ENCODE results near the gene TTC3. TPM values are rescaled to one million over a fixed set of nuclear protein-coding genes. Genes with fewer than 3 reads are reported as not detected.
"Not testable (repeated sequence)": the region's sequence is repeated elsewhere in the genome, so short reads cannot be mapped to it uniquely, and the experiment has no call there.

TTC3 gene
- polyA plus RNA-seq, 4 donors = 18.6 to 106 (median 29.0) TPM

DNA sequence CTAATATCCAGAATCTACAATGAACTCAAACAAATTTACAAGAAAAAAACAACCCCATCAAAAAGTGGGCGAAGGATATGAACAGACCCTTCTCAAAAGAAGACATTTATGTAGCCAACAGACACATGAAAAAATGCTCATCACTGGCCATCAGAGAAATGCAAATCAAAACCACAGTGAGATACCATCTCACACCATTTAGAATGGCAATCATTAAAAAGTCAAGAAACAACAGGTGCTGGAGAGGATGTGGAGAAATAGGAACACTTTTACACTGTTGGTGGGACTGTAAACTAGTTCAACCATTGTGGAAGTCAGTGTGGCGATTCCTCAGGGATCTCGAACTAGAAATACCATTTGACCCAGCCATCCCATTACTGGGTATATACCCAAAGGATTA is 41.2 kb downstream of the TTC3 start:
- H3K27ac ChIP-seq (ENCODE audit: low read depth in 1 of 3, low read length in 2 of 3); H3K4me1 ChIP-seq (ENCODE audit: control insufficient read depth in 3 of 3, insufficient read depth in 2 of 3, low read depth in 1 of 3, low read length in 2 of 3); FAIRE-seq; DNase-seq; H3K9me3 ChIP-seq (ENCODE audit: control insufficient read depth in 2 of 2, insufficient read depth in 1 of 2, low read depth in 1 of 2, low read length in 1 of 2); H3K36me3 ChIP-seq (ENCODE audit: control insufficient read depth in 3 of 3, insufficient read depth in 2 of 3, low read depth in 1 of 3, low read length in 3 of 3); H3K27me3 ChIP-seq (ENCODE audit: control insufficient read depth in 3 of 3, insufficient read depth in 3 of 3, low read length in 3 of 3); H3K4me3 ChIP-seq (ENCODE audit: low read depth in 1 of 3, low read length in 3 of 3): not testable (repeated sequence)
- WGBS, 3 donors = 90 to 95% (median 91%) methylated on average over 1 of the region's 3 CpGs

- H3K9me3 ChIP-seq (ENCODE audit: control insufficient read depth in 2 of 2, insufficient read depth in 1 of 2, low read depth in 1 of 2, low read length in 1 of 2); H3K27me3 ChIP-seq (ENCODE audit: control insufficient read depth in 3 of 3, insufficient read depth in 3 of 3, low read length in 3 of 3); H3K27ac ChIP-seq (ENCODE audit: low read depth in 1 of 3, low read length in 2 of 3); H3K4me3 ChIP-seq (ENCODE audit: low read depth in 1 of 3, low read length in 3 of 3); H3K36me3 ChIP-seq (ENCODE audit: control insufficient read depth in 3 of 3, insufficient read depth in 2 of 3, low read depth in 1 of 3, low read length in 3 of 3); H3K4me1 ChIP-seq (ENCODE audit: control insufficient read depth in 3 of 3, insufficient read depth in 2 of 3, low read depth in 1 of 3, low read length in 2 of 3); DNase-seq; FAIRE-seq: not testable (repeated sequence)
- 94 to 98% (median 96%) methylated on average over 2 of the region's 2 CpGs for WGBS, 3 donors
Observed at GRCh38 chr21:37116459-37116858, 43.4 kb downstream of the TTC3 start.

- Histone ChIP-seq H3K4me1 (ENCODE audit: control insufficient read depth in 3 of 3, insufficient read depth in 2 of 3, low read depth in 1 of 3, low read length in 2 of 3) (no peaks in the 10 kb centered on the region), H3K36me3 (ENCODE audit: control insufficient read depth in 3 of 3, insufficient read depth in 2 of 3, low read depth in 1 of 3, low read length in 3 of 3) (peaks cover 2 to 6% (median 5%) of the 10 kb centered on the region in 3 donors), H3K27ac (ENCODE audit: low read depth in 1 of 3, low read length in 2 of 3) (no peak overlapping the region), H3K4me3 (ENCODE audit: low read depth in 1 of 3, low read length in 3 of 3) (no peak overlapping the region), H3K27me3 (ENCODE audit: control insufficient read depth in 3 of 3, insufficient read depth in 3 of 3, low read length in 3 of 3) (no peaks in the 10 kb centered on the region), H3K9me3 (ENCODE audit: control insufficient read depth in 2 of 2, insufficient read depth in 1 of 2, low read depth in 1 of 2, low read length in 1 of 2) (no peaks in the 10 kb centered on the region)
- DNase-seq (no peak), FAIRE-seq (no peak)
Observed at GRCh38 chr21:37117204-37117603, 44.1 kb downstream of the TTC3 start.

GRCh38 chr21:37118187-37118826 is 45.3 kb downstream of the TTC3 start:
- H3K9me3 ChIP-seq (ENCODE audit: control insufficient read depth in 2 of 2, insufficient read depth in 1 of 2, low read depth in 1 of 2, low read length in 1 of 2) = no peaks in the 10 kb centered on the region
- no peak overlapping the region for H3K4me3 ChIP-seq (ENCODE audit: low read depth in 1 of 3, low read length in 3 of 3)
- peaks cover 2 to 6% (median 5%) of the 10 kb centered on the region in 3 donors for H3K36me3 ChIP-seq (ENCODE audit: control insufficient read depth in 3 of 3, insufficient read depth in 2 of 3, low read depth in 1 of 3, low read length in 3 of 3)
- 0 to 58% (median 0%) methylated on average over 1 of the region's 1 CpG for WGBS, 3 donors
- no peaks in the 10 kb centered on the region for H3K27me3 ChIP-seq (ENCODE audit: control insufficient read depth in 3 of 3, insufficient read depth in 3 of 3, low read length in 3 of 3)
- no peak overlapping the region for H3K27ac ChIP-seq (ENCODE audit: low read depth in 1 of 3, low read length in 2 of 3)
- DNase-seq = no peak
- no peak for FAIRE-seq
- H3K4me1 ChIP-seq (ENCODE audit: control insufficient read depth in 3 of 3, insufficient read depth in 2 of 3, low read depth in 1 of 3, low read length in 2 of 3) = no peaks in the 10 kb centered on the region

DNA sequence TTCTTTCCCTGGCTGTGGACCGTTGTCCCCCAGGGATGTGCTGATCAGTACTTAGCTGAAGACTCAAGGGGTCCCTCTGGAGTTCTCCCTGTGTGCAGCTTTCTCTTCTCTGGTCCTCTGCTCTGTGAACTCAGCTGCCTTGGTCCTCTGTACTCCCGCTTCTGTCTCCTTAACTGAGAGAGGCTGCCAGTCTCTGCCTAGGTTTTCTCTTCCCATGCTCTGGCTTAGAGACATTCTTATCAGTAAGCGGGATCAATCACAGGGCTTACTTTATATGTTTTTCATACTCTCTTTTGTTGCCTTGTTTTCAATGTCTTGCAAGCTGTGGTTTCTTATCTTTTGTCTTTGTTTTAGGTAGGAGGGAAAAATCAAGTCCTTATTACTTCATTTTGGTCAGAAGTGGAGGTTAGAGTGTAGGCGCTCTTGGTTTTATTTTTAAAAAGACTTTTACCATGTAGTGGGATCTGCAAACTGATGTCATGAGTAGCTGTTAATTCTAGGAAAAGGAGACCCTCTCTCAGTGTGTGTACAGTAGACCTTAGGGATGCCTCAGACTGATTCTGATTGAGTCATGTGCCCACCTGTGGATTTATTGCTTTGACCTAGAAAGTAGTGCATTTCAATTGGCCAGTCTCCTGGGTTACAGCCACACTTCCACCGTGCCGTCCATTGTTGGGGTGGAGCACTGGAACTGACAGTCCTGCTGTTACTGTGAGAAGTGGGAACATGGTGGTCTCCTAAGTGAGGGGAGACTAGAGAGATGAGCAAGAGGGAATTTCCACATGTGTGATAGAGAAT is 46.6 kb downstream of the TTC3 start:
- Histone ChIP-seq H3K4me3 (ENCODE audit: low read depth in 1 of 3, low read length in 3 of 3) (no peak overlapping the region), H3K27ac (ENCODE audit: low read depth in 1 of 3, low read length in 2 of 3) (no peak overlapping the region), H3K36me3 (ENCODE audit: control insufficient read depth in 3 of 3, insufficient read depth in 2 of 3, low read depth in 1 of 3, low read length in 3 of 3) (peaks cover 5 to 6% (median 5%) of the 10 kb centered on the region in 3 donors), H3K27me3 (ENCODE audit: control insufficient read depth in 3 of 3, insufficient read depth in 3 of 3, low read length in 3 of 3) (no peaks in the 10 kb centered on the region), H3K9me3 (ENCODE audit: control insufficient read depth in 2 of 2, insufficient read depth in 1 of 2, low read depth in 1 of 2, low read length in 1 of 2) (no peaks in the 10 kb centered on the region), H3K4me1 (ENCODE audit: control insufficient read depth in 3 of 3, insufficient read depth in 2 of 3, low read depth in 1 of 3, low read length in 2 of 3) (no peaks in the 10 kb centered on the region)
- 83 to 90% (median 88%) methylated on average over 6 of the region's 6 CpGs for WGBS, 3 donors
- FAIRE-seq (no peak), DNase-seq (no peak)

- H3K4me1 ChIP-seq (ENCODE audit: control insufficient read depth in 3 of 3, insufficient read depth in 2 of 3, low read depth in 1 of 3, low read length in 2 of 3) = no peaks in the 10 kb centered on the region
- no peak overlapping the region for H3K27ac ChIP-seq (ENCODE audit: low read depth in 1 of 3, low read length in 2 of 3)
- no peaks in the 10 kb centered on the region for H3K27me3 ChIP-seq (ENCODE audit: control insufficient read depth in 3 of 3, insufficient read depth in 3 of 3, low read length in 3 of 3)
- FAIRE-seq = no peak
- H3K36me3 ChIP-seq (ENCODE audit: control insufficient read depth in 3 of 3, insufficient read depth in 2 of 3, low read depth in 1 of 3, low read length in 3 of 3) = peaks cover 7 to 21% (median 15%) of the 10 kb centered on the region in 3 donors
- H3K4me3 ChIP-seq (ENCODE audit: low read depth in 1 of 3, low read length in 3 of 3) = no peak overlapping the region
- H3K9me3 ChIP-seq (ENCODE audit: control insufficient read depth in 2 of 2, insufficient read depth in 1 of 2, low read depth in 1 of 2, low read length in 1 of 2) = no peaks in the 10 kb centered on the region
- no peak for DNase-seq
Observed at GRCh38 chr21:37128076-37128475, 55.0 kb downstream of the TTC3 start.

DNA sequence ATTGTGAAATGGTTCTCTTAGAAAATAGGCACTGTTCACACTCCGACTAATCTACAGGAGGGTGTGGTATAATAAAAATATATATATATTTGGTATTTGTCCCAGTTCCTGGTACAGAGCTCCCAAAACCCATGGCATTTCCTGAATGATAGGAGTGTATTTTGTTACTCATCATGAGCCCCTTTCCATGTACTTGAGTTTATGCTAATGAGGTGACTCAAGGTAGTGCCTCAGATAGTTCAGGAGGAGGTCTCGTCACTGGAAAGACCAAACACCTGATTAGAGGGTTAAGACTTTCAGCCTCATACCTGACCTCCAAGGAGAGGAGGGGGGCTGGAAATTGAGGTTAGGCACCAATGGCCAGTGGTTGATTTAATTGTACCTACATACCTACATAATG is 57.9 kb downstream of the TTC3 start:
- 88 to 94% (median 90%) methylated on average over 2 of the region's 2 CpGs for WGBS, 3 donors
- no peak for FAIRE-seq
- no peak overlapping the region for H3K27ac ChIP-seq (ENCODE audit: low read depth in 1 of 3, low read length in 2 of 3)
- no peaks in the 10 kb centered on the region for H3K4me1 ChIP-seq (ENCODE audit: control insufficient read depth in 3 of 3, insufficient read depth in 2 of 3, low read depth in 1 of 3, low read length in 2 of 3)
- no peaks in the 10 kb centered on the region for H3K9me3 ChIP-seq (ENCODE audit: control insufficient read depth in 2 of 2, insufficient read depth in 1 of 2, low read depth in 1 of 2, low read length in 1 of 2)
- H3K27me3 ChIP-seq (ENCODE audit: control insufficient read depth in 3 of 3, insufficient read depth in 3 of 3, low read length in 3 of 3) = no peaks in the 10 kb centered on the region
- no peak for DNase-seq
- peaks cover 16 to 31% (median 20%) of the 10 kb centered on the region in 3 donors for H3K36me3 ChIP-seq (ENCODE audit: control insufficient read depth in 3 of 3, insufficient read depth in 2 of 3, low read depth in 1 of 3, low read length in 3 of 3)
- H3K4me3 ChIP-seq (ENCODE audit: low read depth in 1 of 3, low read length in 3 of 3) = no peak overlapping the region

DNA sequence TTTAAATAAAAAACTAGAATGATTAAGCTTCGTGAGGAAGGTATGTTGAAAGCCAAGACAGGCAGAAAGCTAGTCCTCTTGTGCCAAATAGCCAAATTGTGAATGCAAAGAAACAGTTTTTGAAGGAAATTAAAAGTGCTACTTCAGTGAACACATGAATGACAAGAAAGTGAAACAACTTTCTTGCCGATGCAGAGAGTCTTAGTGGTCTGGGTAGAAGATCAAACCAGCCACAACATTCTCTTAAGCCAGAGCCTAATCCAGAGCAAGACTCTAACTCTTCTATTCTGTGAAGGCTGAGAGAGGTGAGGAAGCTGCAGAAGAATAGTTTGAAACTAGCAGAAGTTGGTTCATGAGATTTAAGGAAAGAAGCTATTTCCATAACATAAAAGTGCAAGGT is 63.2 kb downstream of the TTC3 start:
- H3K27ac ChIP-seq (ENCODE audit: low read depth in 1 of 3, low read length in 2 of 3) = no peak overlapping the region
- H3K9me3 ChIP-seq (ENCODE audit: control insufficient read depth in 2 of 2, insufficient read depth in 1 of 2, low read depth in 1 of 2, low read length in 1 of 2) = no peaks in the 10 kb centered on the region
- peaks cover 14 to 20% (median 18%) of the 10 kb centered on the region in 3 donors for H3K36me3 ChIP-seq (ENCODE audit: control insufficient read depth in 3 of 3, insufficient read depth in 2 of 3, low read depth in 1 of 3, low read length in 3 of 3)
- DNase-seq (no peak), FAIRE-seq (no peak)
- WGBS, 3 donors = 78 to 92% (median 81%) methylated on average over 2 of the region's 2 CpGs
- no peaks in the 10 kb centered on the region for H3K27me3 ChIP-seq (ENCODE audit: control insufficient read depth in 3 of 3, insufficient read depth in 3 of 3, low read length in 3 of 3)
- no peak overlapping the region for H3K4me3 ChIP-seq (ENCODE audit: low read depth in 1 of 3, low read length in 3 of 3)
- H3K4me1 ChIP-seq (ENCODE audit: control insufficient read depth in 3 of 3, insufficient read depth in 2 of 3, low read depth in 1 of 3, low read length in 2 of 3) = no peaks in the 10 kb centered on the region

All from small intestine (tissue), 7 donors.